Measurements from ENCODE around the gene TMEM201.

The TMEM201 gene

DNA sequence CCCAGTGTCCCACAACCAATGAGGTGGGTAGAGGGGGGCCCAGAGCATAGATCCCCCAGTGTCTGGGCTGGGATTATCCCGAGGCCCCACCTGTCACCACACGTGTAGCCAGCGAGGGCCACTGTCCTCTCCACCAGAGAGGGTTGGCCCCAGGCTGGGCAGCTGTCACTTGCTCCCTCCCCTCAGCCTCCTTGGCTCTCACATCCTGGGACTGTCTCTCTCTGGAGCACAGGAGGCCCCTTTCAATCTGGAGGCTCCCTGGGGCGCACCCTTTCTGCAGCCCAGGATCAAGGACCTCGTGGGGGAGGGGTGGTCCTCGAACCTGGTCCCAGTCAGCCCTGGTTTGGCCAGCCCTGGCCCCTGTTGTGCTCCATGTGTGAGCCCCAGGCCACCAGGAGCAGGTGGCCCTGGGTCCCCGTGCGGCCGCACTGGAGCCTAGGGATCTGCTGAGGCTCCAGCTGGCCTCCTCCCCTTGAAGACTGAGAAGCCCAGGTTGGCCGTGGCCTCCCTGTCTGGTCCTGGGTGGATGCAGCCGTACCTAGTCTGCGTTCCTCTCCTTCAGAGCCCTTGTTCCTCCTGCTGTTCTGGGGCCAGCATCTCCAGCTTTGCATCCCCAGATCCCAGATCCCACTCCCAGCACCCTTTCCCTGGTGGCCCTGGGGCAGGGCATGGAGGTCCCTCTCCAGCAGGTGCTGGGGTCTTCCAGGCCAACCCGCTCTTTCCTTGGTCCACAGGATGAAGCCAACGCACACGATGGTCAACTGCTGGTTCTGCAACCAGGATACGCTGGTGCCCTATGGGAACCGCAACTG is 6.7 kb downstream of the TMEM201 start:
- Histone ChIP-seq H3K27me3 (ENCODE audit: control insufficient read depth in 1 of 2, insufficient read depth in 2 of 2, low read length in 2 of 2) (no peaks in the 10 kb centered on the region), H3K4me1 (ENCODE audit: insufficient read depth, low read length) (peaks cover 20% of the 10 kb centered on the region), H3K27ac (ENCODE audit: low read depth, low read length) (no peak overlapping the region), H3K36me3 (ENCODE audit: insufficient read depth, low read length) (peaks cover 9% of the 10 kb centered on the region), H3K9me3 (ENCODE audit: low read length) (no peaks in the 10 kb centered on the region), H3K9ac (ENCODE audit: low read length) (no peak overlapping the region), H3K4me3 (ENCODE audit: low read depth in 1 of 2, low read length in 2 of 2) (no peak overlapping the region)

DNA sequence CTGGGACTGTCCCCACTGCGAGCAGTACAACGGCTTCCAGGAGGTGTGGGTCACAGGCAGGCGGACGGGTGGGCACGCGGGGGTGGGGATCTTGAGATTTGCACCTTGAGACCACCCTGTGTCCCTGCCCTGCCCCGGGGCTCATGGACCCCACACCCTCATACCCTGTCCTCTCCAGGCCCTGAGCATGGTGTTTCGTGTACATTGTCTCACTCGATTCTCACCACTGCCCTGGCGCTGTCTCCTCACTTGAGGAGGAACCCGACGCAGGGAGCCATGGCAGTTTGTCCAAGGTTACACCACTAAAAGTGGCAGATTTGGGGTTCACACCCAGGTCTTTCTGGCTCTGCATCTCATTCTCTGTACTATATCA is 7.2 kb downstream of the TMEM201 start:
- Histone ChIP-seq H3K4me1 (ENCODE audit: insufficient read depth, low read length) (peaks cover 14% of the 10 kb centered on the region), H3K27ac (ENCODE audit: low read depth, low read length) (no peak overlapping the region), H3K9me3 (ENCODE audit: low read length) (no peaks in the 10 kb centered on the region), H3K36me3 (ENCODE audit: insufficient read depth, low read length) (peaks cover 12% of the 10 kb centered on the region), H3K4me3 (ENCODE audit: low read depth in 1 of 2, low read length in 2 of 2) (no peak overlapping the region), H3K9ac (ENCODE audit: low read length) (no peak overlapping the region), H3K27me3 (ENCODE audit: control insufficient read depth in 1 of 2, insufficient read depth in 2 of 2, low read length in 2 of 2) (no peaks in the 10 kb centered on the region)

DNA sequence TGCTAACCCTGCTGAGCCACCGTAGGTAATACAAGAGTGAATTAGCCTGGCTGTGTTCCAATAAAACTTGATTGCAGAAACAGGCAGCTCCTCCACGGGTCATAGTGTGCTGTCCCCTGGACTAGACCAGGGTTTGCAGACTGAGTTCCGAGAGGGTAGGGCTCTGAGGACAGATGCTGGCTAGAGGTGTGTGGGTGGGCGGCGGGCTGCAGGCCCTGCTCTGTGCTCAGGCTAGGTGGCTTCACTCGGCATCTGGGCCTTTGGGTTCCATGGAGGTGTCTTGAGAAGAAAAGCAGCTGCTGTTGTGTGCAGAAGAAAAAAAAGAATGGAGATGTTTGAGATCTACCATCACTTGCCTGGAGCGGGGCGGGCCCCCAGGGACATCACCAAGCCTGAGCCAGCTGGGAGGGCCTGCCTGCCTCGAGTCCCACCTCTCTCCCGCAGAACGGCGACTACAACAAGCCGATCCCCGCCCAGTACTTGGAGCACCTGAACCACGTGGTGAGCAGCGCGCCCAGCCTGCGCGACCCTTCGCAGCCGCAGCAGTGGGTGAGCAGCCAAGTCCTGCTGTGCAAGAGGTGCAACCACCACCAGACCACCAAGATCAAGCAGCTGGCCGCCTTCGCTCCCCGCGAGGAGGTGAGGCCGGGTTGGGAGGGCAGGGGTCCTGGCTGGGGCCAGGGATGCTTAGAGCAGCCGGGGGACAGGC is 7.9 kb downstream of the TMEM201 start:
- no peaks in the 10 kb centered on the region for H3K9me3 ChIP-seq (ENCODE audit: low read length)
- H3K9ac ChIP-seq (ENCODE audit: low read length): no peak overlapping the region
- no peak overlapping the region for H3K4me3 ChIP-seq (ENCODE audit: low read depth in 1 of 2, low read length in 2 of 2)
- H3K27ac ChIP-seq (ENCODE audit: low read depth, low read length): no peak overlapping the region
- no peaks in the 10 kb centered on the region for H3K27me3 ChIP-seq (ENCODE audit: control insufficient read depth in 1 of 2, insufficient read depth in 2 of 2, low read length in 2 of 2)
- H3K4me1 ChIP-seq (ENCODE audit: insufficient read depth, low read length): peaks cover 14% of the 10 kb centered on the region
- H3K36me3 ChIP-seq (ENCODE audit: insufficient read depth, low read length): peaks cover 18% of the 10 kb centered on the region

DNA sequence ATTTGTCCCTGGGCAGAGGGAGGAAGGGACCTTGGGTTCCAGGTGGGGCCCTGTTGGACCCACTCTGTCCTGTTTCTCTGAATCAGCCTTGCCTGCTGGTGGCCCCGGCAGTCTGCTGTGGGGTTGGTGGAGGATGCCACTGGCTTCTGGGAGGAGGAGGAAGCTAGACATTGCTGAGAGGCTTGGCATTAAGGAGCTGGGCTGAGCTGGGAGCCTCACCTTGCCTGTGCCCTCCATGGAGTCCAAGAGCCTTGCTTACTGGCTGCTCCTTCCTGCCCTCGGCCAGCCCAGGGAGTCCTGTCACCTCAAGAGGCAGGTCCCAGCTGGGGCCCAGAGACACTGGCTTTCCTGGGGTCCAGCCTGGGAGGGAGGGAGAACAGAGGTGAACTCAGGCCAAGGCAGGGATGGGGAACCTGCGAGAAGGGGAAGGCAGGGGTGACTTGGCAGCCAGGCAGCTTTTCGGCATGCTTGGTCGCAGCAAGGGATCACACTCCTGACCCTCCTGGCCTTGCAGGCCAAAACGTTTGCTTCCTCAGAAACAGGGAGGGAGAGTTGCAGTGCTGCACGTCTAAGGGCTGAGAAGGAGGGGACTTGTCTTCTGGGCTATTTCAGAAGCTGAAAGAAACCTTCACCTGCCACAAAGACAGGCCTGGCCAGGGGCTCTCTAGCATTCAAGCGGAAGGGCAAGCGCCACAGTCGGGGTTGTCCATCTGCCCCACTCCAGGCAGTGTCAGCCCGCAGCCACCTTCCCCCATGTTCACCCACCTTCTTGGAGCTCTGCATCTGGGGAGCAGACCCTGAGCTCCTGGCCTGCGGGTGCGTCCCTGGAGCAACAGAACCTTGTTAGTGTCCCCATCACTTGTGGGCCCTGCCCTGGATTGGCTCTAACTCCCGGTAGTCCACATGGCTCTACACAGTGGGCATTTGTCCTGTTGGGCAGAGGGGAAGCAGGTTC is 8.9 kb downstream of the TMEM201 start:
- peaks cover 12% of the 10 kb centered on the region for H3K4me1 ChIP-seq (ENCODE audit: insufficient read depth, low read length)
- no peak overlapping the region for H3K9ac ChIP-seq (ENCODE audit: low read length)
- peaks cover 23% of the 10 kb centered on the region for H3K36me3 ChIP-seq (ENCODE audit: insufficient read depth, low read length)
- no peak overlapping the region for H3K4me3 ChIP-seq (ENCODE audit: low read depth in 1 of 2, low read length in 2 of 2)
- no peaks in the 10 kb centered on the region for H3K27me3 ChIP-seq (ENCODE audit: control insufficient read depth in 1 of 2, insufficient read depth in 2 of 2, low read length in 2 of 2)
- no peaks in the 10 kb centered on the region for H3K9me3 ChIP-seq (ENCODE audit: low read length)
- H3K27ac ChIP-seq (ENCODE audit: low read depth, low read length): no peak overlapping the region

DNA sequence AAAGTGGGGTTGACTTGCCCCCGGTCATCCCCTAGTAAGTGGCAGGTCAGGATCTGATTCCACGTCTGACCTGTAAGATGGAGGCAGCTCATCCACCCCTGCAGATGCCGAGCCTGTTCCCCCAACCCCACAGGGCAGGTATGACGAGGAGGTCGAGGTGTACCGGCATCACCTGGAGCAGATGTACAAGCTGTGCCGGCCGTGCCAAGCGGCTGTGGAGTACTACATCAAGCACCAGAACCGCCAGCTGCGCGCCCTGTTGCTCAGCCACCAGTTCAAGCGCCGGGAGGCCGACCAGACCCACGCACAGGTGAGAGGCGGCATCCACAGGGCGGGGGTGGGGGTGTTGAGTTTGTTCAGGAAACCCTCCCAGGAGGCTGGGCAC is 9.6 kb downstream of the TMEM201 start:
- Histone ChIP-seq H3K36me3 (ENCODE audit: insufficient read depth, low read length) (peaks cover 29% of the 10 kb centered on the region), H3K9me3 (ENCODE audit: low read length) (no peaks in the 10 kb centered on the region), H3K27ac (ENCODE audit: low read depth, low read length) (no peak overlapping the region), H3K9ac (ENCODE audit: low read length) (no peak overlapping the region), H3K4me3 (ENCODE audit: low read depth in 1 of 2, low read length in 2 of 2) (no peak overlapping the region), H3K4me1 (ENCODE audit: insufficient read depth, low read length) (peaks cover 5% of the 10 kb centered on the region), H3K27me3 (ENCODE audit: control insufficient read depth in 1 of 2, insufficient read depth in 2 of 2, low read length in 2 of 2) (no peaks in the 10 kb centered on the region)

DNA sequence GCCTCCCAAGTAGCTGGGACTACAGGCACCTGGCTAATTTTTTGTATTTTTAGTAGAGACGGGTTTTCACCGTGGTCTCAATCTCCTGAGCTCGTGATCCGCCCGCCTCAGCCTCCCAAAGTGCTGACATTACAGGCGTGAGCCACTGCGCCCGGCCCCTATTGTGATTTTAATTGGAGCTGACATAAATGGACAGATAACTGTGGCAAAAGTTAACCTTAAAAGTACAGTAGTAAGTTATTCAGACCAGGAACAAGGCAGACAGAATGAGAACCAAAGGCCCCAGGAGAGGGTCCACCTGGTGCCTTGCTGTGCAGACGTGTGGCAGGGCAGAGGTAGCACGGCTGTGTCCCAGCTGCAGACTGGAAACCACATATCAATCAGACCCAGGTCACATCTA is 11.0 kb downstream of the TMEM201 start:
- Histone ChIP-seq H3K9ac (ENCODE audit: low read length) (no peak overlapping the region), H3K9me3 (ENCODE audit: low read length) (no peaks in the 10 kb centered on the region), H3K4me1 (ENCODE audit: insufficient read depth, low read length) (no peaks in the 10 kb centered on the region), H3K36me3 (ENCODE audit: insufficient read depth, low read length) (peaks cover 30% of the 10 kb centered on the region), H3K4me3 (ENCODE audit: low read depth in 1 of 2, low read length in 2 of 2) (no peak overlapping the region), H3K27me3 (ENCODE audit: control insufficient read depth in 1 of 2, insufficient read depth in 2 of 2, low read length in 2 of 2) (no peaks in the 10 kb centered on the region), H3K27ac (ENCODE audit: low read depth, low read length) (no peak overlapping the region)

DNA sequence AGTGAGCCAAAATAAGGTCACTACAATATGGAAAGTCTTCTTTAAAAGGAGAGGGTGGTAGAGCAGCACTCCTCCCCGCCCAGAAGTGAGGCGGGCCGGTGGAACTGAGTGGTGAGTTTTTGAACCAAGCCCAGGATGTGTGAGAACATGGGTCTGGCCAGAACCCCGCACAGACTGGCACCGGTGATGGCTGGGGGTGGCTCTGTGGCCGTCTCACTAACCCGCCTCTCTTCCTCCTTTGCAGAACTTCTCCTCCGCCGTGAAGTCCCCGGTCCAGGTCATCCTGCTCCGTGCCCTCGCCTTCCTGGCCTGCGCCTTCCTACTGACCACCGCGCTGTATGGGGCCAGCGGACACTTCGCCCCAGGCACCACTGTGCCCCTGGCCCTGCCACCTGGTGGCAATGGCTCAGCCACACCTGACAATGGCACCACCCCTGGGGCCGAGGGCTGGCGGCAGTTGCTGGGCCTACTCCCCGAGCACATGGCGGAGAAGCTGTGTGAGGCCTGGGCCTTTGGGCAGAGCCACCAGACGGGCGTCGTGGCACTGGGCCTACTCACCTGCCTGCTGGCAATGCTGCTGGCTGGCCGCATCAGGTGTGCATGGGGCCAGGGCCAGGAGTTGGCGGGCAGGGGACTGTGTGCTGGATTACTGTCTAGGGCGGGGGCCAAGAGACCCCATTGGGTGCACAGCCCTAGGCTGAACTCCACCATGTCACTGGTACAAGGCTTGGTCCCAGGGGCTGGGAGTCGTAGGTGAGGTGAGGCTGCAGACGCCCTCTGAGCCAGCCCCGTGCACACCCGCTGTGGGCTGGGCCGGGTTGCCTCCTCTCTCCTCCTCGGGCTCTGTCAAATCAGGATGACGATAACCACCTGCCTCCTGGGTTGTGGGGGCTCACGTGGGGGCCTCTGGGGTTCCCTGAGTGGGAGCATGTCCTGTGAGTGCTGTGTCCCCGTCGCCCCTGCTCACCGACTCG is 12.4 kb downstream of the TMEM201 start:
- H3K4me1 ChIP-seq (ENCODE audit: insufficient read depth, low read length): no peaks in the 10 kb centered on the region
- H3K27ac ChIP-seq (ENCODE audit: low read depth, low read length): no peak overlapping the region
- no peak overlapping the region for H3K9ac ChIP-seq (ENCODE audit: low read length)
- no peaks in the 10 kb centered on the region for H3K27me3 ChIP-seq (ENCODE audit: control insufficient read depth in 1 of 2, insufficient read depth in 2 of 2, low read length in 2 of 2)
- H3K4me3 ChIP-seq (ENCODE audit: low read depth in 1 of 2, low read length in 2 of 2): no peak overlapping the region
- peaks cover 30% of the 10 kb centered on the region for H3K36me3 ChIP-seq (ENCODE audit: insufficient read depth, low read length)
- H3K9me3 ChIP-seq (ENCODE audit: low read length): no peaks in the 10 kb centered on the region

DNA sequence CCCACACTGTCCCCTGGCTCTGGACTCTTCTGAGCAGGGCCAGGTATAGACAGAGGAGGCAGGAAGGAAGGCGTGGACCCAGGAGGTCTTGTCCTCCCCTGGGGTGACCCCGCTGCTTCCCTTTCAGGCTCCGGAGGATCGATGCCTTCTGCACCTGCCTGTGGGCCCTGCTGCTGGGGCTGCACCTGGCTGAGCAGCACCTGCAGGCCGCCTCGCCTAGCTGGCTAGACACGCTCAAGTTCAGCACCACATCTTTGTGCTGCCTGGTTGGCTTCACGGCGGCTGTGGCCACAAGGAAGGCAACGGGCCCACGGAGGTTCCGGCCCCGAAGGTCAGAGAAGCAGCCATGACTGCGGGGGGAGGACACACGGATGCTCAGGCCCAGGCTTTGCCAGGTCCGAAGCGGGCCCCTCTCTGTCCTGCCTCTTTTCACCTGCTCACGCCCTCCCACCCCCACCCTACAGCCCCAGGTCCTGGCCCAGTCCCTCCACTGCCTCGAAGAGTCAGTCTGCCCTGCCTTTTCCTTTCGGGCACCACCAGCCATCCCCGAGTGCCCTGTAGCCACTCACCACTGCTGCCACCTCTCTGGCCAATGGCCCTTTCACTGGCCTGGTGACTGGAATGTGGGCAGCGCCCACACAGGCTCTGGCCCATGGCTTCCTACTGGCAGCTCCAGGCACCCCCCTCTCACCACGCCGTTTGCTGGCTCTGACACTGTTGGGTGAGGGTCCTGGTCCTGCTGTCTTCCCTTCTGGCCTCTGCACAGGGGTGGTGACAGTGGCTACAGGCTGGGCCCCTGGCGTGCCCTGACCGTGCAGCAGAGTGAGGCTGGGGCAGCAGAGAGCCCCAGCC is 13.5 kb downstream of the TMEM201 start:
- Histone ChIP-seq H3K36me3 (ENCODE audit: insufficient read depth, low read length) (peaks cover 30% of the 10 kb centered on the region), H3K9me3 (ENCODE audit: low read length) (no peaks in the 10 kb centered on the region), H3K27ac (ENCODE audit: low read depth, low read length) (no peak overlapping the region), H3K4me1 (ENCODE audit: insufficient read depth, low read length) (no peaks in the 10 kb centered on the region), H3K4me3 (ENCODE audit: low read depth in 1 of 2, low read length in 2 of 2) (no peak overlapping the region), H3K27me3 (ENCODE audit: control insufficient read depth in 1 of 2, insufficient read depth in 2 of 2, low read length in 2 of 2) (no peaks in the 10 kb centered on the region), H3K9ac (ENCODE audit: low read length) (no peak overlapping the region)

DNA sequence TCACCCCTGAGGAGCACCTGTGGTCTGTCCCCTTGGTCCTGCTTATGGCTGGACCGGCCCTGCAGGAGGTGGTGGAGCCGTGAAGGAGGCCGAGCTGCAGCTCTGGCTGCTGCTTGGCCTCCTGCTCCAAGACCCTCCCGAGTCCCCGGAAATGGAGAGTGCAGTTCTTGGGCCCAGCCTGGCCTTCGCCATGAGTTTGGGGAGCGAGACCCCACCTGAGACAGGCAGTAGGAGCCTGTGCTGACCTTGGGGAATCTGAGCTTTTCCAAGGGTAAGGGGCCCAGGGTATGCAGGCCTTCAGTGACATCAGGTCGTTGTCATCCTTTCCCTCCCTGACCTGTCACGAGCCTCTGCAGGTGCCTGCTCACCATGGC is 14.1 kb downstream of the TMEM201 start:
- Histone ChIP-seq H3K36me3 (ENCODE audit: insufficient read depth, low read length) (peaks cover 30% of the 10 kb centered on the region), H3K9ac (ENCODE audit: low read length) (no peak overlapping the region), H3K27ac (ENCODE audit: low read depth, low read length) (no peak overlapping the region), H3K9me3 (ENCODE audit: low read length) (no peaks in the 10 kb centered on the region), H3K4me3 (ENCODE audit: low read depth in 1 of 2, low read length in 2 of 2) (no peak overlapping the region), H3K4me1 (ENCODE audit: insufficient read depth, low read length) (no peaks in the 10 kb centered on the region), H3K27me3 (ENCODE audit: control insufficient read depth in 1 of 2, insufficient read depth in 2 of 2, low read length in 2 of 2) (no peaks in the 10 kb centered on the region)

DNA sequence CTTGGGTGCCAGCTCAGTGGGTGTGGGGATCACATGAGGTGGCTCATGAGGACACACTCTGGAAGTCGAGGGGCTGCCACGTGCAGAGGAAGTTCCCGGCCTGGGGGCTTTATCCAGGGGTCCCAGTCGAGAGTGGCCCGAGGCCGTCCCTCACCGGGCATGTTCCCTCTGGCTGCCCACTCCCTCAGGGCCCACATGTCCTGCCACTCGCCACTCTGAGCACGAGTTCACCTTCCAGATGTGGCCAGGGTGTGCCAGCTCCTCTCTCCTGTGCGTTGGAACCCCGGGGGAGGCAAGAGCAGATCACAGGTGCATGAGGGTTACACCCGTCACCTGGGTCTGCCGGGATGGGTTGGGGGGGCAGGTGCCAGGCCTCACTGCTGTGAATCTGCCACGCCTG is 14.6 kb downstream of the TMEM201 start:
- H3K27me3 ChIP-seq (ENCODE audit: control insufficient read depth in 1 of 2, insufficient read depth in 2 of 2, low read length in 2 of 2): no peaks in the 10 kb centered on the region
- H3K36me3 ChIP-seq (ENCODE audit: insufficient read depth, low read length): peaks cover 27% of the 10 kb centered on the region
- no peak overlapping the region for H3K9ac ChIP-seq (ENCODE audit: low read length)
- H3K4me1 ChIP-seq (ENCODE audit: insufficient read depth, low read length): no peaks in the 10 kb centered on the region
- H3K4me3 ChIP-seq (ENCODE audit: low read depth in 1 of 2, low read length in 2 of 2): no peak overlapping the region
- H3K27ac ChIP-seq (ENCODE audit: low read depth, low read length): no peak overlapping the region
- no peaks in the 10 kb centered on the region for H3K9me3 ChIP-seq (ENCODE audit: low read length)
